Gastrocnemius medialis (tissue), 4 donors: ENCODE measurements around the gene LRRFIP1. TPM values are rescaled to one million over a fixed set of nuclear protein-coding genes. Genes with fewer than 3 reads are reported as not detected.
A peak's percentile ranks its signal among the peaks of the same experiment; 100 is the strongest.

Experiments used
- ATAC-seq, 2 donors: fragments of 150-250 bp; one replicate each; pipeline ENCODE4 v1.9.1; 2016
- DNase-seq, 2 donors: peaks; one replicate each; pipeline ENCODE4 v3.0.0-alpha.2; 2019
- H3K27ac ChIP-seq, 4 donors: fragments of 200-600 bp; sonication (generic); 1 replicate in 1 of 4; 2 replicates in 3 of 4; pipeline ENCODE4 v1.5.1; 2016 to 2018; ENCODE audit warnings: mild to moderate bottlenecking in 2 of 4, moderate library complexity in 1 of 4
- H3K27me3 ChIP-seq, 3 donors: fragments of 200-600 bp; sonication (generic) in 2 of 3; 1 replicate in 1 of 3; 2 replicates in 2 of 3; pipeline versions ENCODE4 v1.5.1 to v1.6.0; 2016 to 2019; ENCODE audit warnings: mild to moderate bottlenecking in 1 of 3, moderate library complexity in 1 of 3
- H3K36me3 ChIP-seq, 2 donors: fragments of 200-600 bp; sonication (generic) in 1 of 2; one replicate each; pipeline ENCODE4 v1.5.1; 2017 to 2018
- H3K4me1 ChIP-seq, 2 donors: fragments of 200-600 bp; sonication (generic) in 1 of 2; one replicate each; pipeline ENCODE4 v1.5.1; 2016 to 2017; ENCODE audit warnings: mild to moderate bottlenecking in 2 of 2
- H3K4me3 ChIP-seq, 4 donors: fragments of 200-600 bp; sonication (generic) in 3 of 4; 1 replicate in 1 of 4; 2 replicates in 3 of 4; pipeline ENCODE4 v1.5.1; 2016 to 2019; ENCODE audit warnings: mild to moderate bottlenecking in 2 of 4
- H3K9me3 ChIP-seq, 3 donors: fragments of 200-600 bp; sonication (generic) in 2 of 3; 1 replicate in 1 of 3; 2 replicates in 2 of 3; pipeline ENCODE4 v1.5.1; 2016 to 2019
- CTCF ChIP-seq, 5 experiments: fragments of 450-650 bp in 3 of 5; fragments of 200-600 bp in 2 of 5; sonication (generic) in 2 of 5; IDR thresholded peaks in 4 of 5; conservative IDR thresholded peaks in 1 of 5; 1 replicate in 4 of 5; 2 replicates in 1 of 5; pipeline ENCODE4 v1.5.1; 2016 to 2019; ENCODE audit warnings: antibody characterized with exemption in 5 of 5, mild to moderate bottlenecking in 3 of 5, moderate library complexity in 3 of 5
- POLR2A ChIP-seq, 2 donors: fragments of 450-650 bp; IDR thresholded peaks; one replicate each; pipeline ENCODE4 v1.6.1; 2017; ENCODE audit warnings: antibody characterized with exemption in 2 of 2, mild to moderate bottlenecking in 2 of 2, moderate library complexity in 2 of 2
- in situ Hi-C, 4 donors: fragments of 200-750 bp; cut with MboI; loops; one replicate each; pipeline versions ENCODE4 v1.15.0 to v1.8.0; 2017; ENCODE audit warnings: low sequenced_read_pairs in 4 of 4
- intact Hi-C: fragments of 100-400 bp; cut with DNase I; formaldehyde crosslinking; loops from one replicate; pipeline ENCODE4 v1.15.1; 2023; ENCODE audit warnings: low total_unique reads
- total RNA-seq, 4 donors: library from RNA; depleted of rRNA; stranded (reverse); fragments of >200 nt; gene quantifications; one replicate each; pipeline versions ENCODE4 v1.1.0 to v1.2.3, GENCODE V29; 2016

Gene LRRFIP1
- total RNA-seq, 4 donors from 2014 or later: 37.9 to 74.1 (median 54.0) TPM

GRCh38 chr2:237616734-237617586 lies 10.4 kb upstream of the LRRFIP1 start:
- H3K9me3 ChIP-seq: no peaks in the 10 kb centered on the region
- H3K36me3 ChIP-seq: no peaks in the 10 kb centered on the region
- no peak overlapping the region for H3K4me3 ChIP-seq
- intact Hi-C loops (no loop called here), in situ Hi-C loops (no loop called here)
- ATAC-seq: peak; percentile 76 to 81
- H3K4me1 ChIP-seq: peaks cover 34 to 36% of the 10 kb centered on the region in 2 donors
- no peak for DNase-seq
- H3K27ac ChIP-seq: peak overlapping the region; percentile 61 to 69 (median 67)
- no peaks in the 10 kb centered on the region for H3K27me3 ChIP-seq
- TF ChIP-seq CTCF (IDR thresholded peaks at IDR 0.05 in 4 of 5, conservative IDR thresholded peaks at IDR 0.05 in 1 of 5): no peak
- no peak for TF ChIP-seq POLR2A (IDR thresholded peaks at IDR 0.05)

GRCh38 chr2:237617587-237617982 lies 9.8 kb upstream of the LRRFIP1 start:
- no peaks in the 10 kb centered on the region for H3K9me3 ChIP-seq
- no peak for TF ChIP-seq CTCF (IDR thresholded peaks at IDR 0.05 in 4 of 5, conservative IDR thresholded peaks at IDR 0.05 in 1 of 5)
- TF ChIP-seq POLR2A (IDR thresholded peaks at IDR 0.05): no peak
- no peak overlapping the region for H3K4me3 ChIP-seq
- no peaks in the 10 kb centered on the region for H3K27me3 ChIP-seq
- peak overlapping the region; percentile 61 to 69 (median 67) for H3K27ac ChIP-seq
- DNase-seq (no peak), ATAC-seq (no peak)
- intact Hi-C loops (no loop called here), in situ Hi-C loops (no loop called here)
- peaks cover 34 to 36% of the 10 kb centered on the region in 2 donors for H3K4me1 ChIP-seq
- no peaks in the 10 kb centered on the region for H3K36me3 ChIP-seq

DNA sequence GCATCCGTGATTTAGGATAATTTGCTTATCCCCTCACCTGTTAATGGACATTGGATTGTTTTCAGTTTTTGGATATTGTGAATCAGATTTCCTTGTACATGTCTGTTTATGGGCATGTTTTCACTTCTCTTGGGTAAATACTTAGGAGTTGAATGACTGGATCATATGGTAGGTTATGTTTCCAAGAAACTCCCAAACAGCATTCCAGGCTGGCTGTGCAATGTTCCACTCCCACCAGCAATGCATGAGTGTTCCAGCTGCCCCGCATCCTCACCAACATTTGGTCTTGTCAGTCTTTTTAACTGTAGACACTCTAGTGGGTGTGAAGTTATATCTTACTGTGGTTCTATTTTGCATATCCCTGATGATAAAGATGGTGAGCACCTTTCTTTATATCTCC lies 8.9 kb upstream of the LRRFIP1 start:
- Histone ChIP-seq H3K9me3 (no peaks in the 10 kb centered on the region), H3K4me1 (peaks cover 34 to 36% of the 10 kb centered on the region in 2 donors), H3K27ac (peak overlapping the region in 1 of 4 donors; percentile 61), H3K36me3 (no peaks in the 10 kb centered on the region), H3K4me3 (no peak overlapping the region), H3K27me3 (no peaks in the 10 kb centered on the region)
- intact Hi-C loops (no loop called here), in situ Hi-C loops (no loop called here)
- no peak for TF ChIP-seq POLR2A (IDR thresholded peaks at IDR 0.05)
- DNase-seq (no peak), ATAC-seq (peak in 1 of 2 donors; percentile 40)

DNA sequence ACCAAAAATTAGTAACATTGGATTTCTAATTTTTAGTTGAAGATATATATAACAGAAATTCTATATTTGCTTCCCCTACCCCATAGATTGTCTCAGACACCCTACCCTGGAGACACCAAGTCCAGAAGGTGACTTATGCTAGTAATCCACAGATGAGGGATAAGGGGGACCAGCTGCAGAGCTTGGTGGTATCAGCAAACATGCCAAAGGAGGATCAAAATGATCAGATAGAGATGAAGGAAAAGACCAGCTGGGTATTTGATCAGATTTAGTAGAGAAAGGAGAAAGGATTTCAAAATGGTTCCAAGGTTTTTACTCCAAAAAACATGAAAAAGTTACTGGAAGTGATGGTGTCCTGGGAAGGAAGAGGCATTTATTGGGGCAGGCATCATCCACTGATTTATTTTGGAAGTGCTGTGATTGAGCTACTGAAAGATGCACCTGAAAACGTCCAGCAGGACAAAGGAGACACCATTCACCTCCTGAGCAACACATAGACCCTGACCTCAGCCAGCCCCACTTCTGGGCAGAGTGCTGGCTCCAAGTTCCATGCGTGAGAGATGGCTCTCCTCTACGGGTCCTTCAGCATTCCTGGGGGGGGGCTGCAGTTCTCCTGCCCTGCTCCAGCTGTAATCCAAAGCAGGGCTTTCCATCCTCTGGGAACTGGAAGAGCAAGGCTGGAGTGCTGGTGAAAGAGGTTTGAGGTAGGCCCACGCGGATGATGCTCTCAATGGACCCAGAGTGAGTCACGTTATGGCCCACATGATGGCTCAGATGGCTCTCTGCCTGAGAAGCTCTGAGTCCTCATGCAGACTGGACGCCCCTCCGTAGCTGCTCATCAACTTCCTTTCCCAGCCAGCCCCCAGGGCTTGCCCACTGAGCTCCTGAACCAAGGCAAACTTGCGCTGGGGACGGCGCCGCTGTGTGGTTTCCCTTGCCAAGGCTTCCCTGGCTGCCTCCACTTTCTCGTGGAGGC lies 3.7 kb upstream of the LRRFIP1 start:
- no peak overlapping the region for H3K27ac ChIP-seq
- H3K27me3 ChIP-seq: no peaks in the 10 kb centered on the region
- intact Hi-C loops (no loop called here), in situ Hi-C loops (no loop called here)
- no peak overlapping the region for H3K4me3 ChIP-seq
- no peak for TF ChIP-seq POLR2A (IDR thresholded peaks at IDR 0.05)
- TF ChIP-seq CTCF (IDR thresholded peaks at IDR 0.05 in 4 of 5, conservative IDR thresholded peaks at IDR 0.05 in 1 of 5): no peak
- DNase-seq (no peak), ATAC-seq (no peak)
- H3K9me3 ChIP-seq: no peaks in the 10 kb centered on the region
- no peaks in the 10 kb centered on the region for H3K36me3 ChIP-seq
- peaks cover 14 to 22% of the 10 kb centered on the region in 2 donors for H3K4me1 ChIP-seq

DNA sequence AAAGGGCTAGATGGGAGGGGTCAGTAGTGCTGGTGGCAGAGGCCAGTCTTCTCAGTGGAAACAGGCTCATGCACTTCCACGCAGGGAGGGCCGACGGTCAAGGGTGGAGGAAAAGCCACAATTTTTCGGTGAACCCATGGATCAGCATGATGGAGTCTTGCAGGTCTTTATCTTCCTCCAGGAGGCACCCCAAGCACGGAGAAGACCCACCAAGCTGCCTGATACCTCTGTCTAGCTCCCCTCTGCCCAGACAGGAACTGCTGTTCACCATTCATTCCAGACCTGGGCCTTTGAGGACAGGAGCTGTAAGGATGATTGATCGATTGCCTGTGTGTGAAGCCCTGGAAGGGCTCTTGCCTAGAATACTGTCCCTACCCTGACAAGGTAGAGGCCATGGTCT lies 2.8 kb upstream of the LRRFIP1 start:
- Histone ChIP-seq H3K4me1 (peaks cover 16 to 24% of the 10 kb centered on the region in 2 donors), H3K4me3 (no peak overlapping the region), H3K27ac (peak overlapping the region in 2 of 4 donors; percentile 84 to 88), H3K9me3 (no peaks in the 10 kb centered on the region), H3K36me3 (no peaks in the 10 kb centered on the region), H3K27me3 (no peaks in the 10 kb centered on the region)
- ATAC-seq: no peak
- in situ Hi-C loops: no loop called here
- TF ChIP-seq CTCF (IDR thresholded peaks at IDR 0.05 in 4 of 5, conservative IDR thresholded peaks at IDR 0.05 in 1 of 5) (peak in 1 of 5 experiments; percentile 18), POLR2A (IDR thresholded peaks at IDR 0.05) (no peak)
- DNase-seq: no peak
- intact Hi-C loops: no loop called here
